ENCODE results near the gene SRP68.

DNA sequence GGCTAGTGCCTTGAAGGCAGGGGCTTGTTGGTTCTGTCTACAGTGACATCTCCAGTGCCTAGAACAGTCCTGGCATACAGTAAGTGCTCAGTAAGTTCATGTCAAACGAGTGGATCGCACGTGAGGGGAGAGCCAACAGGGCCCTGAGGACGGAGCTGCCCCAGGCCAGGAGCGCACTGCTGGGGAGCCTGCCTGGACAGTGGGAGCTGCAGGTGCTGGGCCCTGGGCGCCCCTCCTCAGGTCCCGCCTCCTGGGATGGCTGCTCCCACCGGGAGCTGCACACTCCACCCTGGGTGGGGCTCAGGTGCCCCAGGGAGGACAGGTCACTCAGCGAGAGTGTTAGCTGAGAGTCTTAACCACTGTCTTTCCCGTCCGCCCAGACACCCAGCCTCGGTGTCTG is 47.0 kb downstream of the SRP68 start:
- TF ChIP-seq CTCF (conservative IDR thresholded peaks at IDR 0.05) (no peak), ZFX (IDR thresholded peaks at IDR 0.05) (no peak)
